GM18870 (cell line): Measurements from ENCODE around the gene TUBE1.
A peak's percentile ranks its signal among the peaks of the same experiment; 100 is the strongest.
"Not testable (repeated sequence)": the region's sequence is repeated elsewhere in the genome, so short reads cannot be mapped to it uniquely, and the experiment has no call there.

Source experiments
- ATAC-seq: cut with Tn5 transposase; IDR thresholded peaks from one replicate; pipeline ENCODE4 v1.9.1; 2021; ENCODE audit warnings: moderate library complexity; ENCODE audit not compliant: unreplicated experiment

TUBE1 gene

GRCh38 chr6:112087136-112087911 lies at the start of gene TUBE1, which contains the start of gene FAM229B:
TUBE1 (minus strand) TSS chr6:112087482; CDS start chr6:112087434, 48 bp downstream.
FAM229B (plus strand) TSS chr6:112087591; CDS start chr6:112099284, 11,693 bp downstream.
- peak; percentile 98 for ATAC-seq

DNA sequence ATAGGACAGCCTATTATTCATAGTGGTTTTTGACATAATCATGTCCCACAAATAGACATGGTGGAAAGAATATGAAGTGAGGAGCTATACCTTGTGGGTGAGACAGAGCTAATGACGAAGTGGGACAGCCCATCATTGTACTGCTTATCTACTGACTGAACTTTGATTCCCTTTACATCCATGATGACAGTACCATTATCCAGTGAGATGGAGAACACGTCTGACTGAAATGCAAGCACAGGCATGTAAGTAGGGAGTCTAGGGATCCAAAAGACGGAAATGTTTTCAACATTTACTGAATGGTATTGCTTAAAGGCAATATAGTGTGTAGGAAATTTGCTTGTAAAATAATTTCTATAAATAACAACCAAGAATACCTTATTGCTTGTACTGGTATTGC lies 43.6 kb upstream of the TUBE1 start:
- ATAC-seq = no peak

- no peak for ATAC-seq
Observed at GRCh38 chr6:112128208-112128607, 40.9 kb upstream of the TUBE1 start.

DNA sequence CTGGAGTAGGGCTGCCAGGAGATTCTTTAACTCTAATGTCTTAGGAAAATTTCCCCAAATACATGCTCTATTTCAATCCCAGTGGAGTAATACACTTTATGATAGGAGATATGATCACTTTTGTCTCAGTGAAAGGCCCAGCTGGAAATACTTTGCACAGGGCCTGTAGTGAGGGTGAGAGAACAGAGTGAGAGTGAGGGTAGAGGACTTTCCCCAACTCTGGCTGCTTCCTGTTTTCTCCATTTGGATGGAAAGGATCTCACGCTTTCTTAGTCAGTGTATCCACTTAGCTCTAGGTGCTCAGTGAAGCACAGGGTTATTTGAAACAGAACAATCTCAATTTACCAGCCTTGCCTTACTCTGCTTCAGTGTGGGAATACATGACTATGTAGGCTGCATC lies 36.7 kb upstream of the TUBE1 start:
- ATAC-seq = no peak

GRCh38 chr6:112122756-112123155 lies 35.5 kb upstream of the TUBE1 start:
- no peak for ATAC-seq

- ATAC-seq = no peak
Observed at GRCh38 chr6:112118034-112118433, 30.8 kb upstream of the TUBE1 start.

DNA sequence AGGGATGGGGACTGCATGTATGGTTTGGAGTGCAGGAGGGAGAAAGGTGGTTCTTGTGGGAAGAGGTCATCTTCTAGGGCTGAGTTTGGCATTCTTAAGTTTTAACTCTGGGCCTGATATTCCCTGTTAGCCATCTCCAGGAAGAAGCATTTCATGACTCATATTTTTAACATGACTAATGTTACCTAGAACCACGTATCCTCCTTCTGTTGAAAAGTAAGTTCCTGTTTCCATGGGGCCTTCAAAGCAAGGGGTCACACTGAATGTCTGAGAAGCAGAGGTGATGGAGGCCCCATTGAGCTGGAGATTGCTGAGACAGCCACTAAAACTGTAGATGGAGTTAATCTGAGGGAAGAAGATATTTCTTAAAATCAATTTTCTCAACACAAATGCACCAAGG lies 30.3 kb upstream of the TUBE1 start:
- no peak for ATAC-seq

DNA sequence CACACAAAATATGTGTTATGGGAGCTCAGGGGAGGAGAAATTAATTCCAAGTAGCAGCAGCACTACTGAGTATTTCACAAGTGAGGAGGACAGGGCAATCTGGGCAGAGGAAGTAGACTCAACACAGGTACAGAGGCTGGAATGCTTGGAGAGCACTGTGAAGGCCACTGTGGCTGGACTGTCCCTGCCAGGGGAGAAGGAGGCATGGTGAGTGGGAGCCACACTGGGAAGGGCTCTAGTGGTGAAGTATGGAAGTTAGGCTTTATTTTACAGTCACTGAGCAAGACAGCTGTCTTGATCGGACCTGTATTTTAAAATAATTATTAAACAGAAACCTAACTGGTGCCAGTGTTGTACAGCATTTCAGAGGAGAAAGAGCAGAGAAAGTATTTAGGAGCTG lies 28.9 kb upstream of the TUBE1 start:
- no peak for ATAC-seq

GRCh38 chr6:112114577-112115223 lies 27.4 kb upstream of the TUBE1 start:
- ATAC-seq = no peak

DNA sequence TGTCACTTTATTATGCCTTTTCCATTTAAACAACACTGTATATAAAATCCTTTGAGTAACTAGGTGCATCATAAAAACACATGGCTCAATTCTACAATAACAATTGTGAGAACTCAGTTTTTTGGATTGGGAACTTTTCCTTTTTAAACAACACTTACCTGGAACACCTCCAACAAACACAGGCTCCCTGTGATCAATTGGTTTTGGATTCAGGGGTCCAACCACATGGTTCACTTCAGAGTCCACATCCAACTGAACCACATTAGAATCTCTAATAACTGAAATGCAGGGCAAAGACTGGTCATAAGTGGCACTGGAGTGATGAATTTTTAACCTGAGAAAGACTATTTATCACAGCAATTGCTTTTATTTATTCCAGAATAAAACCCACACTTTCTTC lies 26.6 kb upstream of the TUBE1 start:
- ATAC-seq = no peak

DNA sequence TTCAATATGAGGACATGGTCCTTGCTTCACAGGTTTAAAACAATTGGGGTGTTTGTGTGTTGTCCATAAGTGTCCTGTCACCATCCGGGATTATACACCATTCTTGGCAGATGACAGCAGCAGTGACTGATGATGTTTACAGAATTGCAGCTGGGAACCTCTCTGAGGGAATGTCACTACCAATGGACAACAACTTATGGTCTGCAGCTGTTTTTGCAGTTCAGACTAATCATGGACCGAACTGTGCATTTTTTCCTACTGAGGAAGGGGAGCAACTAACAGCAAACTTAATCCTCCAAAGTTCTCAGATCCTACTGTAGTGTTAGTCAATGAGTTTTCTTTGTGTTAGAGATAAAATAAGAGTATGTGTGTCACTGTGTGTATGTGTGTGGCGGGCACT lies 26.1 kb upstream of the TUBE1 start:
- ATAC-seq = no peak

GRCh38 chr6:112109262-112109661 lies 22.0 kb upstream of the TUBE1 start:
- no peak for ATAC-seq

- ATAC-seq = no peak
Observed at GRCh38 chr6:112106562-112106961, 19.3 kb upstream of the TUBE1 start.

DNA sequence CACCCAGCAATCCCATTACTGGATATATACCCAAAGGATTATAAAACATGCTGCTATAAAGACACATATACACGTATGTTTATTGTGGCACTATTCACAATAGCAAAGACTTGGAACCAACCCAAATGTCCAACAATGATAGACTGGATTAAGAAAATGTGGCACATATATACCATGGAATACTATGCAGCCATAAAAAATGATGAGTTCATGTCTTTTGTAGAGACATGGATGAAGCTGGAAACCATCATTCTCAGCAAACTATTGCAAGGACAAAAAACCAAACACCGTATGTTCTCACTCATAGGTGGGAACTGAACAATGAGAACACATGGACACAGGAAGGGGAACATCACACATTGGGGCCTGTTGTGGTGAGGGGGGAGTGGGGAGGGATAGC lies 18.7 kb upstream of the TUBE1 start:
- not testable (repeated sequence) for ATAC-seq

DNA sequence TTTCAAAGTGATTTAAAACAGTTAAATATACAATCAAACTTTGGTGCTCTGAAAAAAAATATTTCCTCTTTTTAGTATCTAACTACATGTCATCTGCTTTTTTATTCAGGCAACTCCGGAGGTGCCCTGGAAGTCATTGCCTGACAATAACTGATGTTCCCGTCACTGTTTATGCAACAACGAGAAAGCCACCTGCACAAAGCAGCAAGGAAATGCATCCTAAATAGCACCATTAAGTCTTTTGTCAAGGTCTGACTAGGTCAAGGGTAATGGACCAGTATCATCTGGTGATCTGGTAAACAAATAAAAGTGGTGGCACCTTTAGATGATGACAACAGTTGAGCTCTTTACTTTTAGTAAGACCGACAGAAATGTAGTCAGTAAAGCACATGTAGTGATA lies 13.3 kb upstream of the TUBE1 start:
- ATAC-seq = no peak

DNA sequence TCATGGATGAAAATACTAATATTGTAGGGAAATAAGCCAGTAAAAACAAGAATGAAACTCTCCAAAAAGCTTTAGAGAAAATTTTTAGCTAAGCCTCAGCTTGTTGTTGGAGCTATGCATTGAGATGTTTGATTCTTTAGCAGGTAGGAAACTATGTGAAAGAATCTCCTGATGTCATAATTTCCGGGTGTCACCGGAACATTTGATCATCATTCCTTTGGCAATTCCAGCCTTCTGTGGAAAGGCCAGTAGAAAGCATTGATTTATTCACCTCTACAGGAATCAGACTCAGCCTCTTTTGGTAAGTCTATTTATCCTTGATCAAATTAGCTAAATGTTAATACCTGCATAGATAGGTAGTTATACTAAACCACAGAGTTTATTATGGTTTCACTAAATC lies 9.6 kb upstream of the TUBE1 start:
- ATAC-seq = no peak

GRCh38 chr6:112087916-112088315 lies 634 bp upstream of the TUBE1 start:
- no peak for ATAC-seq

GRCh38 chr6:112086744-112087135 lies 542 bp downstream of the TUBE1 start:
- peak; percentile 31 for ATAC-seq

GRCh38 chr6:112085286-112086065 lies 1.8 kb downstream of the TUBE1 start:
- ATAC-seq = no peak

GRCh38 chr6:112081569-112081968 lies 5.7 kb downstream of the TUBE1 start:
- no peak for ATAC-seq

- ATAC-seq = no peak
Observed at GRCh38 chr6:112066606-112067005, 20.7 kb downstream of the TUBE1 start.
